ENCODE data around the gene NSG2.
"Not testable (repeated sequence)": the region's sequence is repeated elsewhere in the genome, so short reads cannot be mapped to it uniquely, and the experiment has no call there.

Gene NSG2

GRCh38 chr5:174146556-174146955 lies 101.0 kb downstream of the NSG2 start:
- TF ChIP-seq CTCF (IDR thresholded peaks at IDR 0.05; ENCODE audit: low read depth, low read length), result no peak
- no peak for DNase-seq (ENCODE audit: low read depth in 2 of 2)

GRCh38 chr5:174147012-174147411 lies 101.5 kb downstream of the NSG2 start:
- H3K4me3 ChIP-seq (replicated peaks in 1 of 2; ENCODE audit: low read depth in 2 of 2, low read length in 2 of 2); DNase-seq (ENCODE audit: low read depth in 2 of 2): not testable (repeated sequence)

More at GRCh38 chr5:174146556-174146955, 101.0 kb downstream of the NSG2 start:
- no peak overlapping the region for H3K4me3 ChIP-seq (replicated peaks in 1 of 2; ENCODE audit: low read depth in 2 of 2, low read length in 2 of 2)

- no peak for DNase-seq (ENCODE audit: low read depth in 2 of 2)
- no peak for TF ChIP-seq CTCF (IDR thresholded peaks at IDR 0.05; ENCODE audit: low read depth, low read length)
- no peak overlapping the region for H3K4me3 ChIP-seq (replicated peaks in 1 of 2; ENCODE audit: low read depth in 2 of 2, low read length in 2 of 2)
Observed at GRCh38 chr5:174147551-174147950, 102.0 kb downstream of the NSG2 start.

DNA sequence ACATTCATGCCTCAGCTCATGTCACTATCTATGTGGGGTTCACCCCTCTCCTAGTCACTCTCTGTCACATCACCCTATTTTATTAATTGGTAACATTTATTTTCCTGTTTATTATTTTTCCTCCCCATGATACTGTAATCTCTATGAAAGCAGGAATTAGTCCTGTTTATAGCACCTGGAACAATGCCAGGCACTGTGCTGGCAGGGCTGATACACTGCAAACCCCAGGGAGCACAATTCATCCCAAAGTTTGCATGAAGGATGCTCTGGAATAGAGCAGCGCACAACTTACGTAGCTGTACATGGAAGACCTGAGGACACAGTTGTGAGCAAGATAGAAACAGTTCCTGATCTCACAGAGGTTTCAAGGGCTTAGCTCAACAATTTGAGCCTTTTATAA lies 103.2 kb downstream of the NSG2 start:
- H3K4me3 ChIP-seq (replicated peaks in 1 of 2; ENCODE audit: low read depth in 2 of 2, low read length in 2 of 2), result no peak overlapping the region
- TF ChIP-seq CTCF (IDR thresholded peaks at IDR 0.05; ENCODE audit: low read depth, low read length), result no peak
- no peak for DNase-seq (ENCODE audit: low read depth in 2 of 2)

GRCh38 chr5:174149426-174149825 lies 103.9 kb downstream of the NSG2 start:
- TF ChIP-seq CTCF (IDR thresholded peaks at IDR 0.05; ENCODE audit: low read depth, low read length), result no peak
- no peak for DNase-seq (ENCODE audit: low read depth in 2 of 2)
- no peak overlapping the region for H3K4me3 ChIP-seq (replicated peaks in 1 of 2; ENCODE audit: low read depth in 2 of 2, low read length in 2 of 2)

DNA sequence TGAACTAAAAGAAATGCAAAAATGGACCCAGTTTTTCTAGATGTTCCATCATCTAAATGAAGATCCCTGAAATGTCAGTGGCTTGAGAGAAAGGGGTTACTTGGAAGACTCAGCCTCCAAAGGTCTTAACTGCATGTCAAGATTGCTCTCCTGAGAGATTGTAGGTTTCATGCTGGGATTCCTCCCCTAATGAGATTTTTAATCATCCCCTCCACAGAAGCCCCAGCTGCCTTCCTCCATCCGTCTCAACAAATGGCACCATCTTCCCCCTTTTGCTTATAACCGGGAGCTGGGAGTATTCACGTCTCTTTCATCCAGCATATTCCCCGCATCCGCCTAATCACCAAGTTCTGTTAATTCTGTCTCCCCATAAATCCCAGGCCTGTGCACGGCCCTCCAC lies 104.5 kb downstream of the NSG2 start:
- no peak for TF ChIP-seq CTCF (IDR thresholded peaks at IDR 0.05; ENCODE audit: low read depth, low read length)
- no peak overlapping the region for H3K4me3 ChIP-seq (replicated peaks in 1 of 2; ENCODE audit: low read depth in 2 of 2, low read length in 2 of 2)
- no peak for DNase-seq (ENCODE audit: low read depth in 2 of 2)

DNA sequence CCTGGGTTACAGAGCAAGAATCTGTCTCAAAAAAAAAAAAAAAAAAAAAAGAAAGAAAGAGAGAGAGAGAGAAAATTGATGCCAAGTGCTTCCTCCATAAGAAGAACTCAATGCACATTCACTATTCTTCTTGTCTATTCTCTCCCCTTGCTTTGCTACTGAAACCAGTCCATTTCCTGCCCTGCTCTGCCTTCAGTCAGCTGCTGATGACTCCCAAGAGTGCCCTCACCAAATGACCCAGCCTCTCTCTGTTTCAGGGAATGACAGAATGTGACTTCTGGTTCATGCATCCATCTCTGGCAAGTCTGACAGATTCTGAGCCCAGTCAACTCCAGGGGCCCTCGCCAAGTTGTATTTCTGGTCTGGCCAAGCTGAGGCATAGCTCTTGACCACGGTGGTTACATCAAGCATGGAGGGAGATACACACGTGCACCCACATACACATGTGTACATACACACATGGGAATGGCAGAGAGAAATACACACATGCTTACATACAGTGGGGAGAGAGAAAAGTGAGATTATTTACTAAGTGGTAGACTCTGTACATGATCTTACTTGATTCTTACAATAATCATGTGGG lies 106.2 kb downstream of the NSG2 start:
- no peak for DNase-seq (ENCODE audit: low read depth in 2 of 2)
- no peak overlapping the region for H3K4me3 ChIP-seq (replicated peaks in 1 of 2; ENCODE audit: low read depth in 2 of 2, low read length in 2 of 2)
- TF ChIP-seq CTCF (IDR thresholded peaks at IDR 0.05; ENCODE audit: low read depth, low read length), result no peak
